Karpas-422 (cell line): Measurements from ENCODE around the gene BID. TPM values are rescaled to one million over a fixed set of nuclear protein-coding genes. Genes with fewer than 3 reads are reported as not detected.

ENCODE experiments used
- small RNA-seq: library from RNA; depleted of rRNA; stranded (forward); fragments of <200 nt; gene quantifications from one replicate; pipeline ENCODE3, GENCODE V24; 2014
- total RNA-seq: library from RNA; depleted of rRNA; stranded (reverse); fragments of >200 nt; shearing (Covaris generic); gene quantifications from 2 replicates; pipeline ENCODE4 v1.2.3, GENCODE V29; 2014; ENCODE audit warnings: low replicate concordance; rRNA removed

The BID gene
- total RNA-seq, 1 experiment from 2014 or later, result 51.7 TPM

Small RNA genes lying within 50 kb of the gene (small RNA-seq; reads per million reads assigned to genes)
- gene MIR3198-1, result not detected

Other genes with a start within 250 kb of the BID start
- not detected in 2 replicates for gene SLC25A18, start 211.0 kb downstream of the BID start, total RNA-seq
- gene ATP6V1E1, start 145.7 kb downstream of the BID start, total RNA-seq, result 79.4 and 91.6 TPM in 2 replicates
- gene BCL2L13, start 135.7 kb downstream of the BID start, total RNA-seq, result 37.6 and 56.9 TPM in 2 replicates